Keratinocyte (primary cell): ENCODE results near the gene FNDC3A. TPM values are rescaled to one million over a fixed set of nuclear protein-coding genes. Genes with fewer than 3 reads are reported as not detected.
A peak's percentile ranks its signal among the peaks of the same experiment; 100 is the strongest.

Source experiments
- DNase-seq: peaks from one replicate; pipeline ENCODE4 v3.0.0-alpha.2; 2011; ENCODE audit warnings: low read depth, missing footprints, low spot score
- FAIRE-seq: peaks from 2 replicates; lab custom pipeline; 2011; peaks lifted over from hg19 to GRCh38; lab: Jason Lieb, UNC
- H2AFZ ChIP-seq: 2 replicates; pipeline ENCODE4 v1.6.0; 2012; ENCODE audit warnings: low read length, control low read depth, inconsistent platforms; ENCODE audit not compliant: control insufficient read depth
- H3K27ac ChIP-seq: 2 replicates; pipeline ENCODE4 v1.5.1; 2011; ENCODE audit warnings: low read length; ENCODE audit not compliant: control insufficient read depth, insufficient read depth
- H3K27me3 ChIP-seq: 3 replicates; pipeline ENCODE4 v1.6.0; 2011; ENCODE audit warnings: low read length; ENCODE audit not compliant: control insufficient read depth, insufficient read depth; ENCODE audit errors: extremely low read depth
- H3K36me3 ChIP-seq, 2 experiments: 2 replicates in 1 of 2; 3 replicates in 1 of 2; pipeline ENCODE4 v1.5.1; 2011; ENCODE audit warnings: low read length in 2 of 2, mild to moderate bottlenecking in 1 of 2; ENCODE audit not compliant: control insufficient read depth in 2 of 2, insufficient read depth in 2 of 2; ENCODE audit errors: extremely low read depth in 1 of 2
- H3K4me1 ChIP-seq: 3 replicates; pipeline ENCODE4 v1.5.1; 2011; ENCODE audit warnings: low read length; ENCODE audit not compliant: control insufficient read depth, insufficient read depth; ENCODE audit errors: extremely low read depth
- H3K4me2 ChIP-seq: 3 replicates; pipeline ENCODE4 v1.6.0; 2011; ENCODE audit warnings: low read depth, low read length; ENCODE audit not compliant: control insufficient read depth, insufficient read depth; ENCODE audit errors: extremely low read depth
- H3K4me3 ChIP-seq, 3 experiments: fragments of 200-600 bp in 1 of 3; sonication (generic) in 1 of 3; 2 replicates in 2 of 3; 3 replicates in 1 of 3; pipeline ENCODE4 v1.5.1; 2011 to 2016; ENCODE audit warnings: low read length in 3 of 3, mild to moderate bottlenecking in 3 of 3, control low read depth in 2 of 3, inconsistent platforms in 1 of 3, low read depth in 1 of 3, mixed read lengths in 1 of 3, mixed run types in 1 of 3, moderate library complexity in 1 of 3; ENCODE audit not compliant: control insufficient read depth in 2 of 3, insufficient read depth in 2 of 3; ENCODE audit errors: extremely low read depth in 1 of 3
- H3K79me2 ChIP-seq: 2 replicates; pipeline ENCODE4 v1.6.0; 2012; ENCODE audit warnings: low read length; ENCODE audit not compliant: control insufficient read depth, insufficient read depth
- H3K9ac ChIP-seq: 3 replicates; pipeline ENCODE4 v1.6.0; 2011; ENCODE audit warnings: low read length; ENCODE audit not compliant: control insufficient read depth, insufficient read depth; ENCODE audit errors: extremely low read depth
- H3K9me1 ChIP-seq: 3 replicates; pipeline ENCODE4 v1.6.0; 2011; ENCODE audit warnings: low read length; ENCODE audit not compliant: control insufficient read depth, insufficient read depth; ENCODE audit errors: extremely low read depth
- H3K9me3 ChIP-seq: 2 replicates; pipeline ENCODE4 v1.5.1; 2012; ENCODE audit warnings: low read depth, low read length; ENCODE audit not compliant: control insufficient read depth
- H4K20me1 ChIP-seq: 3 replicates; pipeline ENCODE4 v1.6.0; 2011; ENCODE audit warnings: low read length; ENCODE audit not compliant: control insufficient read depth, insufficient read depth; ENCODE audit errors: extremely low read depth
- EZH2 ChIP-seq: IDR thresholded peaks from one replicate; pipeline ENCODE4 v1.6.1; 2012; ENCODE audit warnings: inconsistent platforms, mild to moderate bottlenecking, low read length, moderate library complexity
- dilution Hi-C: fragments of 300-500 bp; cut with MboI; formaldehyde crosslinking; loops from one replicate; pipeline ENCODE4 v1.7.0; 2020; ENCODE audit warnings: low sequenced_read_pairs; ENCODE audit not compliant: extremely low pct_ligation_motif_present
- polyA plus RNA-seq, 5 experiments: library from polyadenylated mRNA; depleted of rRNA in 3 of 5; stranded (reverse) in 3 of 5; stranded (forward) in 1 of 5; unstranded in 1 of 5; fragments of >200 nt; gene quantifications; 1 replicate in 1 of 5; 2 replicates in 3 of 5; 3 replicates in 1 of 5; pipeline versions ENCODE4 v1.2.1 to v1.2.3, GENCODE V29; 2011 to 2012; ENCODE audit warnings: missing spikeins in 2 of 5, low read depth in 1 of 5, low replicate concordance in 1 of 5
- TF ChIP-seq, protein P1 (sequence below), 3 experiments: IDR thresholded peaks in 1 of 3; conservative IDR thresholded peaks in 1 of 3; optimal IDR thresholded peaks in 1 of 3; 2 replicates in 2 of 3; 3 replicates in 1 of 3; pipeline versions ENCODE3 to v1.5.1; 2011; ENCODE audit warnings: low read length in 3 of 3, mild to moderate bottlenecking in 3 of 3, moderate library complexity in 2 of 3, control low read depth in 1 of 3, inconsistent platforms in 1 of 3; ENCODE audit not compliant: insufficient read depth in 2 of 3; ENCODE audit errors: extremely low read depth in 1 of 3

The FNDC3A gene
- polyA plus RNA-seq, 1 donor (not counting 4 experiments of a cell fraction or from before 2014, with no cell fraction given) = 28.4 TPM

GRCh38 chr13:49220856-49221589, 245.3 kb downstream of the FNDC3A start:
- H3K4me2 ChIP-seq = no peak overlapping the region
- no peaks in the 10 kb centered on the region for H3K36me3 ChIP-seq
- no peak overlapping the region for H2AFZ ChIP-seq
- FAIRE-seq (no peak), DNase-seq (no peak)
- no peaks in the 10 kb centered on the region for H3K79me2 ChIP-seq
- H3K4me3 ChIP-seq = peak overlapping the region in 1 of 3 experiments; percentile 24
- H4K20me1 ChIP-seq = no peaks in the 10 kb centered on the region
- H3K4me1 ChIP-seq = no peaks in the 10 kb centered on the region
- peaks cover 76% of the 10 kb centered on the region for H3K27me3 ChIP-seq
- H3K9me1 ChIP-seq = no peaks in the 10 kb centered on the region
- no peak overlapping the region for H3K27ac ChIP-seq
- no peak overlapping the region for H3K9ac ChIP-seq
- no peaks in the 10 kb centered on the region for H3K9me3 ChIP-seq
- TF ChIP-seq, protein P1, sequence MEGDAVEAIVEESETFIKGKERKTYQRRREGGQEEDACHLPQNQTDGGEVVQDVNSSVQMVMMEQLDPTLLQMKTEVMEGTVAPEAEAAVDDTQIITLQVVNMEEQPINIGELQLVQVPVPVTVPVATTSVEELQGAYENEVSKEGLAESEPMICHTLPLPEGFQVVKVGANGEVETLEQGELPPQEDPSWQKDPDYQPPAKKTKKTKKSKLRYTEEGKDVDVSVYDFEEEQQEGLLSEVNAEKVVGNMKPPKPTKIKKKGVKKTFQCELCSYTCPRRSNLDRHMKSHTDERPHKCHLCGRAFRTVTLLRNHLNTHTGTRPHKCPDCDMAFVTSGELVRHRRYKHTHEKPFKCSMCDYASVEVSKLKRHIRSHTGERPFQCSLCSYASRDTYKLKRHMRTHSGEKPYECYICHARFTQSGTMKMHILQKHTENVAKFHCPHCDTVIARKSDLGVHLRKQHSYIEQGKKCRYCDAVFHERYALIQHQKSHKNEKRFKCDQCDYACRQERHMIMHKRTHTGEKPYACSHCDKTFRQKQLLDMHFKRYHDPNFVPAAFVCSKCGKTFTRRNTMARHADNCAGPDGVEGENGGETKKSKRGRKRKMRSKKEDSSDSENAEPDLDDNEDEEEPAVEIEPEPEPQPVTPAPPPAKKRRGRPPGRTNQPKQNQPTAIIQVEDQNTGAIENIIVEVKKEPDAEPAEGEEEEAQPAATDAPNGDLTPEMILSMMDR (optimal IDR thresholded peaks at IDR 0.05 in 1 of 3, IDR thresholded peaks at IDR 0.05 in 1 of 3, conservative IDR thresholded peaks at IDR 0.05 in 1 of 3; ENCODE audit: extremely low read depth in 1 of 3, insufficient read depth in 2 of 3, low read length in 3 of 3) = no peak
- peak; percentile 23 for TF ChIP-seq EZH2
- dilution Hi-C loops = no loop called here

- dilution Hi-C loops = no loop called here
- FAIRE-seq (no peak), DNase-seq (no peak)
- no peak overlapping the region for H3K27ac ChIP-seq
- no peaks in the 10 kb centered on the region for H3K36me3 ChIP-seq
- H3K79me2 ChIP-seq = no peaks in the 10 kb centered on the region
- H4K20me1 ChIP-seq = no peaks in the 10 kb centered on the region
- peaks cover 76% of the 10 kb centered on the region for H3K27me3 ChIP-seq
- H3K9me1 ChIP-seq = no peaks in the 10 kb centered on the region
- no peak overlapping the region for H3K9ac ChIP-seq
- TF ChIP-seq EZH2 = no peak
- TF ChIP-seq, protein P1 (optimal IDR thresholded peaks at IDR 0.05 in 1 of 3, IDR thresholded peaks at IDR 0.05 in 1 of 3, conservative IDR thresholded peaks at IDR 0.05 in 1 of 3; ENCODE audit: extremely low read depth in 1 of 3, insufficient read depth in 2 of 3, low read length in 3 of 3) = no peak
- no peak overlapping the region for H3K4me2 ChIP-seq
- no peak overlapping the region for H3K4me3 ChIP-seq
- H3K4me1 ChIP-seq = no peaks in the 10 kb centered on the region
- H2AFZ ChIP-seq = no peak overlapping the region
- no peaks in the 10 kb centered on the region for H3K9me3 ChIP-seq
Observed at GRCh38 chr13:49221590-49221965, 245.9 kb downstream of the FNDC3A start.
